ENCODE measurements around the gene ASCC1.

Gene ASCC1

DNA sequence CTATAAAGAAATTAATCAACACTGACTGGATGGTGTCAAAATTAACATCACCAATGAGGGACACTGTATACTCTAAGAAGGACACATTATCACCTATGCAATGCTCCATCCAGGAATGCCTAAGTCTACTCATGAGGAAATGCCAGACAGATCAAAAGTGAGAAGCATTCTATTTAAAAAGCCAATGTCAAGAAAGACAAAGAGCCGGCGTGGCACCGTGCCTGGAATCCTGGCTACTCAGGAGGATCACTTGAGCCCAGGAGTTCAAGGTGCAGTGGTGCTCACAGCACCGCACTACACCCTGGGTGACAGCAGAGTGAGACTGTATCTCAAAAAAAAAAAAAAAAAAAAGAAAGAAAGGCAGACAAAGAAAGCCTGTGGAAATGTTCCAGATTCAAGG lies 45.8 kb downstream of the ASCC1 start:
- Histone ChIP-seq H3K9me3 (ENCODE audit: control insufficient read depth, low read length) (no peaks in the 10 kb centered on the region), H2AFZ (no peak overlapping the region), H3K4me3 (ENCODE audit: low read depth, low read length) (no peak overlapping the region), H3K36me3 (ENCODE audit: control insufficient read depth, insufficient read depth, low read length) (no peaks in the 10 kb centered on the region), H3K4me2 (ENCODE audit: low read length) (no peak overlapping the region), H3K9ac (no peak overlapping the region), H3K79me2 (no peaks in the 10 kb centered on the region), H3K4me1 (no peaks in the 10 kb centered on the region), H3K27ac (no peak overlapping the region), H3K27me3 (ENCODE audit: control insufficient read depth, insufficient read depth, low read length) (no peaks in the 10 kb centered on the region)
- TF ChIP-seq, protein P1, sequence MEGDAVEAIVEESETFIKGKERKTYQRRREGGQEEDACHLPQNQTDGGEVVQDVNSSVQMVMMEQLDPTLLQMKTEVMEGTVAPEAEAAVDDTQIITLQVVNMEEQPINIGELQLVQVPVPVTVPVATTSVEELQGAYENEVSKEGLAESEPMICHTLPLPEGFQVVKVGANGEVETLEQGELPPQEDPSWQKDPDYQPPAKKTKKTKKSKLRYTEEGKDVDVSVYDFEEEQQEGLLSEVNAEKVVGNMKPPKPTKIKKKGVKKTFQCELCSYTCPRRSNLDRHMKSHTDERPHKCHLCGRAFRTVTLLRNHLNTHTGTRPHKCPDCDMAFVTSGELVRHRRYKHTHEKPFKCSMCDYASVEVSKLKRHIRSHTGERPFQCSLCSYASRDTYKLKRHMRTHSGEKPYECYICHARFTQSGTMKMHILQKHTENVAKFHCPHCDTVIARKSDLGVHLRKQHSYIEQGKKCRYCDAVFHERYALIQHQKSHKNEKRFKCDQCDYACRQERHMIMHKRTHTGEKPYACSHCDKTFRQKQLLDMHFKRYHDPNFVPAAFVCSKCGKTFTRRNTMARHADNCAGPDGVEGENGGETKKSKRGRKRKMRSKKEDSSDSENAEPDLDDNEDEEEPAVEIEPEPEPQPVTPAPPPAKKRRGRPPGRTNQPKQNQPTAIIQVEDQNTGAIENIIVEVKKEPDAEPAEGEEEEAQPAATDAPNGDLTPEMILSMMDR (IDR thresholded peaks at IDR 0.05): no peak

DNA sequence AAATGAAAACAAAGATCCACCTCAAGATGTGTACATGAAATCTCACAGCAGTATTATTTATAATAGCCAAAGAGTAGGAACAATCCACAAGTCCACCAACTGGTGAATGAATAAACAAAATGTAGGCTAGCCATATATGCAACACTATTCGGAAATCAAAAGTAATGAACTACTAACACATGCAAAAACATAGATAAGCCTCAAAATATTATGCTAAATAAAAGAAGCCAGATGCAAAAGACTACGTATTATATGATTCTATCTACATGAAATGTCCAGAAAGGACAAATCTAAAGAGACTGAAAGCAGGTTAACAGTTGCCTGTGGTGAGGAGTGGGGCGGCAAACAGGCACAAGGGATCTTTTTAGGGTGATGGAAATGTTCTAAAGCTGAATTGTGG lies 49.0 kb downstream of the ASCC1 start:
- Histone ChIP-seq H3K27me3 (ENCODE audit: control insufficient read depth, insufficient read depth, low read length) (no peaks in the 10 kb centered on the region), H3K4me3 (ENCODE audit: low read depth, low read length) (no peak overlapping the region), H3K9me3 (ENCODE audit: control insufficient read depth, low read length) (no peaks in the 10 kb centered on the region), H3K4me1 (no peaks in the 10 kb centered on the region), H3K79me2 (no peaks in the 10 kb centered on the region), H3K36me3 (ENCODE audit: control insufficient read depth, insufficient read depth, low read length) (no peaks in the 10 kb centered on the region), H2AFZ (no peak overlapping the region), H3K9ac (no peak overlapping the region), H3K27ac (no peak overlapping the region), H3K4me2 (ENCODE audit: low read length) (no peak overlapping the region)
- TF ChIP-seq, protein P1 (IDR thresholded peaks at IDR 0.05): no peak

DNA sequence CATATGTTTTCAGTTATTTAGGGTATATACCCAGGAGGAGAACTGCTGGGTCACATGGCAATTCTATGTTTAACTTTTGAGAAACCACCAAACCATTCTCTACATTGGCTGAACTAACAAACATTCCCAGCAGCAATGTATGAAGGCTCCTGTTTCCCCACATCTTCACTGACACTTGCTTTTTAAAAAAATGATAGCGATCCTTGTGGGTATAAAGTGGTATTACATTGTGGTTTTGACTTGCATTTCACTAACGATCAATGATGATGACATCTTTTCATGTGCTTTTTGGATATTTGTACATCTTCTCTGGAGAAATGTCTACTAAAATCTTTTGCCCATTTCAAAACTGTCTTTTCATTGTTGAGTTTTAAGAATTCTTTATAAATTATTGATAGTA lies 51.5 kb downstream of the ASCC1 start:
- no peak overlapping the region for H3K27ac ChIP-seq
- H3K36me3 ChIP-seq (ENCODE audit: control insufficient read depth, insufficient read depth, low read length): no peaks in the 10 kb centered on the region
- TF ChIP-seq, protein P1 (IDR thresholded peaks at IDR 0.05): no peak
- no peak overlapping the region for H3K4me3 ChIP-seq (ENCODE audit: low read depth, low read length)
- H3K4me2 ChIP-seq (ENCODE audit: low read length): no peak overlapping the region
- H3K4me1 ChIP-seq: no peaks in the 10 kb centered on the region
- H3K79me2 ChIP-seq: no peaks in the 10 kb centered on the region
- no peak overlapping the region for H3K9ac ChIP-seq
- H3K27me3 ChIP-seq (ENCODE audit: control insufficient read depth, insufficient read depth, low read length): no peaks in the 10 kb centered on the region
- H2AFZ ChIP-seq: no peak overlapping the region
- H3K9me3 ChIP-seq (ENCODE audit: control insufficient read depth, low read length): no peaks in the 10 kb centered on the region

DNA sequence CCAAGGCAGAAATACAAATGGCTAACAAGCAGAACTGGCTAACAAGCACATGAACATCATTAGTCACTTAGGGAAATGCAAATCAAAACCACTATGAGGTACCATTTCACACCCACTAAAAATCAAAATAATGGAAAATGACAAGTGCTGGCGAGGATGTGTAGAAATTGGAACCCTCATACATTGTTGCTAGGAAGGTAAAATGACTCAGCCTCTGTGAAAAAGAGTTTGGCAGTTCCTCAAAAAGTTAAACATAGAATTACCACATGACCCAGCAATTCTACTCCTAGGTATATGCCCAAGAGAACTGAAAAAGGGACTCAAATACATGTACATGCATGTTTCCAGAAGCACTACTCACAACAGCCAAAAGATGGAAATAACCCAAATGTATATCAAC lies 53.1 kb downstream of the ASCC1 start:
- H3K4me2 ChIP-seq (ENCODE audit: low read length): no peak overlapping the region
- no peak overlapping the region for H3K9ac ChIP-seq

DNA sequence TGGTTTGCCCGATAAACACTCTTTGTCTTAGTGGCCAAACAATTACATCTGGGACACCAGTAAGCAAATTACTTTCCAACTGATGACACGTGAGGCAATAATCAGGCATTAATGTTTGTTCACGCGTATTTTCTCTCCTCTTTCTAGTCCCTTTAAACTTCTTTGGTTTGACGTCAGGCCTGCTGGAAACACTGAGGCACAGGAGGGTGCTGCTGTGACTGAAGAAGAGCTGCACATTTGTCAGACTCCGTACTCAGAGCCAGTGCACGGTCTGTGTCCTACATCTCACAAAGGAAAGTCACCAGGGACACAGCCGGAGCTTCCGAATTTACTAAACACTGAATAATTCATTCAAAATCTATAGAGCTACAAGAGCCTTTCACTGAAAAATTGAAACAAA lies 57.9 kb downstream of the ASCC1 start:
- Histone ChIP-seq H2AFZ (no peak overlapping the region), H3K4me1 (no peaks in the 10 kb centered on the region), H3K9me3 (ENCODE audit: control insufficient read depth, low read length) (no peaks in the 10 kb centered on the region), H3K27me3 (ENCODE audit: control insufficient read depth, insufficient read depth, low read length) (no peaks in the 10 kb centered on the region), H3K9ac (no peak overlapping the region), H3K4me3 (ENCODE audit: low read depth, low read length) (no peak overlapping the region), H3K79me2 (no peaks in the 10 kb centered on the region), H3K27ac (no peak overlapping the region), H3K36me3 (ENCODE audit: control insufficient read depth, insufficient read depth, low read length) (no peaks in the 10 kb centered on the region), H3K4me2 (ENCODE audit: low read length) (no peak overlapping the region)
- TF ChIP-seq, protein P1 (IDR thresholded peaks at IDR 0.05): no peak

More for the DNA sequence above, 53.1 kb downstream of the ASCC1 start:
- TF ChIP-seq, protein P1 (IDR thresholded peaks at IDR 0.05): no peak
- Histone ChIP-seq H3K4me1 (no peaks in the 10 kb centered on the region), H2AFZ (no peak overlapping the region), H3K9me3 (ENCODE audit: control insufficient read depth, low read length) (no peaks in the 10 kb centered on the region), H3K4me3 (ENCODE audit: low read depth, low read length) (no peak overlapping the region), H3K27ac (no peak overlapping the region), H3K36me3 (ENCODE audit: control insufficient read depth, insufficient read depth, low read length) (no peaks in the 10 kb centered on the region), H3K27me3 (ENCODE audit: control insufficient read depth, insufficient read depth, low read length) (no peaks in the 10 kb centered on the region), H3K79me2 (no peaks in the 10 kb centered on the region)

All from parathyroid adenoma (tissue), 2 donors.